DOHH2 (cell line): ENCODE results near the gene RAB26.

Experiments used
- CTCF ChIP-seq: fragments of 200-600 bp; sonication (generic); IDR thresholded peaks from one replicate; pipeline ENCODE4 v1.5.1; 2014; ENCODE audit warnings: antibody characterized with exemption, mild to moderate bottlenecking, low read depth, low read length; ENCODE audit not compliant: poor library complexity, severe bottlenecking
- EZH2phosphoT487 ChIP-seq: fragments of 200-600 bp; sonication (generic); IDR thresholded peaks from 2 replicates; pipeline ENCODE4 v1.6.1; 2017; ENCODE audit warnings: borderline replicate concordance, mild to moderate bottlenecking, antibody characterized with exemption, low read length, moderate library complexity, mixed read lengths

- TF ChIP-seq CTCF (no peak), EZH2phosphoT487 (no peak)
These were observed 51.9 kb downstream of the RAB26 start for GRCh38 chr16:2200313-2200712.
